Transverse colon (tissue), 4 donors: ENCODE measurements around the gene PIGB. TPM values are rescaled to one million over a fixed set of nuclear protein-coding genes. Genes with fewer than 3 reads are reported as not detected.

ENCODE experiments used
- DNase-seq: peaks from one replicate; pipeline ENCODE4 v3.0.0-alpha.2; 2019
- H3K27ac ChIP-seq, 4 donors: fragments of 200-600 bp; sonication (generic); 2 replicates each; pipeline ENCODE4 v1.5.1; 2016 to 2018; ENCODE audit warnings: inconsistent platforms in 4 of 4
- H3K27me3 ChIP-seq: fragments of 200-600 bp; sonication (generic); 2 replicates; pipeline ENCODE4 v1.5.1; 2017; ENCODE audit warnings: inconsistent platforms
- H3K36me3 ChIP-seq, 4 donors: fragments of 200-600 bp; sonication (generic); 2 replicates each; pipeline ENCODE4 v1.5.1; 2017 to 2019; ENCODE audit warnings: inconsistent platforms in 4 of 4
- H3K4me1 ChIP-seq, 4 donors: fragments of 200-600 bp; sonication (generic); 2 replicates each; pipeline ENCODE4 v1.5.1; 2017 to 2020; ENCODE audit warnings: inconsistent platforms in 4 of 4
- H3K4me3 ChIP-seq, 4 donors: fragments of 200-600 bp; sonication (generic); 1 replicate in 1 of 4; 2 replicates in 3 of 4; pipeline versions ENCODE4 v1.5.1 to v1.6.1; 2017 to 2019; ENCODE audit warnings: inconsistent platforms in 4 of 4
- H3K9me3 ChIP-seq, 2 donors: fragments of 200-600 bp; sonication (generic); 2 replicates each; pipeline ENCODE4 v1.5.1; 2017 to 2019; ENCODE audit warnings: inconsistent platforms in 2 of 2
- CTCF ChIP-seq, 5 experiments: fragments of 200-600 bp in 3 of 5; fragments of 450-650 bp in 2 of 5; sonication (generic) in 3 of 5; IDR thresholded peaks; 1 replicate in 2 of 5; 2 replicates in 3 of 5; pipeline ENCODE4 v1.5.1; 2016 to 2017; ENCODE audit warnings: antibody characterized with exemption in 5 of 5, inconsistent platforms in 3 of 5, mild to moderate bottlenecking in 2 of 5, moderate library complexity in 1 of 5
- EP300 ChIP-seq: sonication (generic); formaldehyde crosslinking; IDR thresholded peaks from one replicate; pipeline ENCODE4 v1.6.1; 2017; ENCODE audit warnings: antibody characterized with exemption, low read depth
- POLR2A ChIP-seq: fragments of 450-650 bp; IDR thresholded peaks from one replicate; pipeline ENCODE4 v1.6.1; 2016; ENCODE audit warnings: antibody characterized with exemption, mild to moderate bottlenecking, moderate library complexity
- POLR2AphosphoS5 ChIP-seq, 3 donors: sonication (generic); formaldehyde crosslinking; IDR thresholded peaks; one replicate each; pipeline ENCODE4 v1.6.1; 2016; ENCODE audit warnings: antibody characterized with exemption in 3 of 3
- WGBS, 2 donors: methylation state at CpG; one replicate each; pipeline ENCODE4 v1.1.5; 2018; ENCODE audit warnings: low coverage in 1 of 2; 5-methylcytosine and 5-hydroxymethylcytosine counted together
- in situ Hi-C, 4 donors: fragments of 200-750 bp; cut with MboI; loops; one replicate each; pipeline versions ENCODE4 v1.15.0 to v1.15.1; 2017; ENCODE audit warnings: low sequenced_read_pairs in 3 of 4, low pct_ligation_motif_present in 1 of 4, low pct_unique_long_range_greater_than_20kb in 1 of 4
- intact Hi-C: fragments of 100-400 bp; cut with DNase I; formaldehyde crosslinking; loops from one replicate; pipeline ENCODE4 v1.15.1; 2023; ENCODE audit warnings: low total_unique reads
- total RNA-seq, 4 donors: library from RNA; depleted of rRNA; stranded (reverse); fragments of >200 nt; gene quantifications; one replicate each; pipeline ENCODE4 v1.1.0, GENCODE V29; 2016

PIGB gene
- total RNA-seq, 4 donors from 2014 or later, result 0.60 to 15.3 (median 14.5) TPM

DNA sequence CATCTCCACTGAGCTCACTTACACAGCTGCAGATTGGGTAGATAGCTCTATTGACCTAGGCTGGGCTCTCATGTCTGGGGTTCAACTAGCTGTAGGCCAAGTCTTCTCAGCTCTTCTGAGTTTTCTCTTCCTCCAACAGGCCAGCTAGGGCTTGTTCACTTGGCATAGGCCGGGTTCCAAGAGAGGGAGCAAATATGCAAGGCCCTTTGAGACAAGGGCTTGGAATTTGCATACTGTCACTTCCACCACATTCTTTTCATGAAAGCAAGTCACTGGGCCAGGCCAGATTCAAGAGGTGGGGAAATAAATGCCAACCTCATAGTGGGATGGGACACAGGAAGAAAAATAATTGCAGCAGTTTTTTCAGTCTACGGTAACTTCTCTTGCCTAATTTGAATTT, 25.2 kb downstream of the PIGB start:
- no peak overlapping the region for H3K27ac ChIP-seq
- no peaks in the 10 kb centered on the region for H3K4me1 ChIP-seq
- in situ Hi-C loops (no loop called here), intact Hi-C loops (no loop called here)
- H3K27me3 ChIP-seq, result no peaks in the 10 kb centered on the region
- TF ChIP-seq CTCF (IDR thresholded peaks at IDR 0.05) (no peak), POLR2AphosphoS5 (IDR thresholded peaks at IDR 0.05) (no peak), POLR2A (no peak), EP300 (no peak)
- WGBS, 2 donors, result 92% methylated on average over 2 of the region's 2 CpGs; no CpG with 5 or more reads in 1 of the 2 donors
- H3K9me3 ChIP-seq, result no peaks in the 10 kb centered on the region
- peaks cover 0 to 5% (median 0%) of the 10 kb centered on the region in 4 donors for H3K36me3 ChIP-seq
- no peak overlapping the region for H3K4me3 ChIP-seq
- no peak for DNase-seq

DNA sequence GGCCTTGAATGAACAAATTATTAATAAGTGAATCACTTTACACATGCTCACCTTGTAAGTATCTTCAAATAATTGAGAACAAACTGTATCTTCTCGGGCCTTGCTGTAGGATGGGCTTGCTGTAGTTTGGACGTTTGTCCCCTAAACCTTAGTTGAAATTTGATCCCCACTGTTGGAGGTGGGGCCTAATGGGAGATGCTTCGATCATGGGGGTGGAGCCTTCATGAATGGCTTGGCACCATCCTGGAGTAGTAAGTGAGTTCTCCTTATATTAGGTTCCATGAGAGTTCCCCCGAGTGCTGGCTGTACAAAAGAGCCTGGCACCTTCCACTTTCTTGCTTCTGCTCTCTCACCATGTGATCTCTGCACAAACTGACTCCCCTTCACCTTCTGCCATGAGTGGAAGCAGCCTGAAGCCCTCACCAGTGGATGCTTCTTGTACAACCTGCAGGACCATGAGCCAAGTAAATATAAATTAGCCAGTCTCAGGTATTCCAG, 29.3 kb downstream of the PIGB start:
- Histone ChIP-seq H3K9me3 (no peaks in the 10 kb centered on the region), H3K27ac (no peak overlapping the region), H3K36me3 (peaks cover 0 to 15% (median 2%) of the 10 kb centered on the region in 4 donors), H3K4me3 (no peak overlapping the region), H3K27me3 (no peaks in the 10 kb centered on the region), H3K4me1 (no peaks in the 10 kb centered on the region)
- in situ Hi-C loops (no loop called here), intact Hi-C loops (no loop called here)
- DNase-seq, result no peak
- 85 to 93% methylated on average over 2 to 4 of the region's 4 CpGs for WGBS, 2 donors
- TF ChIP-seq CTCF (IDR thresholded peaks at IDR 0.05) (no peak), EP300 (no peak), POLR2A (no peak), POLR2AphosphoS5 (IDR thresholded peaks at IDR 0.05) (no peak)

DNA sequence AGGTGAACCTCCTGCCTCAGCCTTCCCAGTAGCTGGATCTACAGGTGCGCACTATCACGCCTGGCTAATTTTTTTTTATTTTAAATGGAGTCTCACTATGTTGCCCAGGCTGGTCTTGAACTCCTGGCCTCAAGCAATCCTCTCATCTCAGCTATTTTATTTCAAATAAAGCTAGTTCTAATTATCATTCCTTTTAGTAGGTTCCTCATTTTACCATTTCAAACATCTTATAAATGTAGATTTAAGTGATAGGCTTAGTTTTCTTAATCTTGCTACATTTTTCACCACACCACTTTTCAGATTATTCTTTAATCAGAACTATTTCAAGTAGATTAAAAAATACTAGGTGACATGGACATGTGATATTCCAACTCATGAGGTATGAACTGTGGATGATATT, 30.3 kb downstream of the PIGB start:
- 98% methylated on average over 2 of the region's 2 CpGs; no CpG with 5 or more reads in 1 of the 2 donors for WGBS, 2 donors

GRCh38 chr15:55353025-55353424, 34.0 kb downstream of the PIGB start:
- TF ChIP-seq POLR2A, result no peak
- TF ChIP-seq POLR2AphosphoS5 (IDR thresholded peaks at IDR 0.05), result no peak
- no peak for TF ChIP-seq CTCF (IDR thresholded peaks at IDR 0.05)
- TF ChIP-seq EP300, result no peak
- no peaks in the 10 kb centered on the region for H3K4me1 ChIP-seq
- intact Hi-C loops (no loop called here), in situ Hi-C loops (no loop called here)
- no peaks in the 10 kb centered on the region for H3K27me3 ChIP-seq
- peaks cover 0 to 26% (median 4%) of the 10 kb centered on the region in 4 donors for H3K36me3 ChIP-seq
- no peak overlapping the region for H3K4me3 ChIP-seq
- no peaks in the 10 kb centered on the region for H3K9me3 ChIP-seq
- H3K27ac ChIP-seq, result no peak overlapping the region
- DNase-seq, result no peak
- 63 to 88% methylated on average over 2 of the region's 2 CpGs for WGBS, 2 donors

More for the DNA sequence above, 30.3 kb downstream of the PIGB start:
- Histone ChIP-seq H3K36me3 (peaks cover 0 to 15% (median 2%) of the 10 kb centered on the region in 4 donors), H3K4me1 (no peaks in the 10 kb centered on the region), H3K9me3 (no peaks in the 10 kb centered on the region), H3K27me3 (no peaks in the 10 kb centered on the region), H3K27ac (no peak overlapping the region), H3K4me3 (no peak overlapping the region)
- no peak for DNase-seq
- in situ Hi-C loops (no loop called here), intact Hi-C loops (no loop called here)
- TF ChIP-seq CTCF (IDR thresholded peaks at IDR 0.05), result no peak
- TF ChIP-seq POLR2A, result no peak
- no peak for TF ChIP-seq EP300
- no peak for TF ChIP-seq POLR2AphosphoS5 (IDR thresholded peaks at IDR 0.05)
